GM18909 (cell line): ENCODE measurements around the gene SPRED1.
A peak's percentile ranks its signal among the peaks of the same experiment; 100 is the strongest.

Experiments
- ATAC-seq: cut with Tn5 transposase; IDR thresholded peaks from one replicate; pipeline ENCODE4 v1.9.1; 2021; ENCODE audit warnings: mild to moderate bottlenecking; ENCODE audit not compliant: unreplicated experiment, poor library complexity

Gene SPRED1

GRCh38 chr15:38252481-38253350, at the start of gene SPRED1:
Gene SPRED1 (plus strand): TSS chr15:38252836. CDS start chr15:38253186, 350 bp downstream.
- ATAC-seq: peak; percentile 31

GRCh38 chr15:38205526-38206272, 46.9 kb upstream of the SPRED1 start:
- ATAC-seq: no peak

- ATAC-seq: no peak
Observed at GRCh38 chr15:38207621-38208020, 45.0 kb upstream of the SPRED1 start.

- no peak for ATAC-seq
Observed at GRCh38 chr15:38208206-38208605, 44.4 kb upstream of the SPRED1 start.

GRCh38 chr15:38208779-38209178, 43.9 kb upstream of the SPRED1 start:
- ATAC-seq: no peak

GRCh38 chr15:38211249-38211648, 41.4 kb upstream of the SPRED1 start:
- ATAC-seq: no peak

GRCh38 chr15:38211811-38212210, 40.8 kb upstream of the SPRED1 start:
- ATAC-seq: no peak

GRCh38 chr15:38212729-38213351, 39.8 kb upstream of the SPRED1 start:
- ATAC-seq: no peak

GRCh38 chr15:38213356-38213755, 39.3 kb upstream of the SPRED1 start:
- no peak for ATAC-seq

GRCh38 chr15:38215707-38216106, 36.9 kb upstream of the SPRED1 start:
- ATAC-seq: no peak

- ATAC-seq: no peak
Observed at GRCh38 chr15:38216763-38217162, 35.9 kb upstream of the SPRED1 start.

GRCh38 chr15:38217191-38217595, 35.4 kb upstream of the SPRED1 start:
- no peak for ATAC-seq

- ATAC-seq: no peak
Observed at GRCh38 chr15:38217788-38218609, 34.6 kb upstream of the SPRED1 start.

GRCh38 chr15:38220606-38221273, 31.9 kb upstream of the SPRED1 start:
- ATAC-seq: no peak

- no peak for ATAC-seq
Observed at GRCh38 chr15:38224486-38224885, 28.1 kb upstream of the SPRED1 start.

GRCh38 chr15:38225381-38225780, 27.3 kb upstream of the SPRED1 start:
- no peak for ATAC-seq

GRCh38 chr15:38226608-38227266, 25.9 kb upstream of the SPRED1 start:
- ATAC-seq: no peak

- no peak for ATAC-seq
Observed at GRCh38 chr15:38227941-38228340, 24.7 kb upstream of the SPRED1 start.

- no peak for ATAC-seq
Observed at GRCh38 chr15:38228618-38229017, 24.0 kb upstream of the SPRED1 start.
